ENCODE data around the gene TIMM29. TPM values are rescaled to one million over a fixed set of nuclear protein-coding genes. Genes with fewer than 3 reads are reported as not detected.
A peak's percentile ranks its signal among the peaks of the same experiment; 100 is the strongest.

The TIMM29 gene
- total RNA-seq: 10 to 100 TPM; 26.5 to 34.6 TPM

DNA sequence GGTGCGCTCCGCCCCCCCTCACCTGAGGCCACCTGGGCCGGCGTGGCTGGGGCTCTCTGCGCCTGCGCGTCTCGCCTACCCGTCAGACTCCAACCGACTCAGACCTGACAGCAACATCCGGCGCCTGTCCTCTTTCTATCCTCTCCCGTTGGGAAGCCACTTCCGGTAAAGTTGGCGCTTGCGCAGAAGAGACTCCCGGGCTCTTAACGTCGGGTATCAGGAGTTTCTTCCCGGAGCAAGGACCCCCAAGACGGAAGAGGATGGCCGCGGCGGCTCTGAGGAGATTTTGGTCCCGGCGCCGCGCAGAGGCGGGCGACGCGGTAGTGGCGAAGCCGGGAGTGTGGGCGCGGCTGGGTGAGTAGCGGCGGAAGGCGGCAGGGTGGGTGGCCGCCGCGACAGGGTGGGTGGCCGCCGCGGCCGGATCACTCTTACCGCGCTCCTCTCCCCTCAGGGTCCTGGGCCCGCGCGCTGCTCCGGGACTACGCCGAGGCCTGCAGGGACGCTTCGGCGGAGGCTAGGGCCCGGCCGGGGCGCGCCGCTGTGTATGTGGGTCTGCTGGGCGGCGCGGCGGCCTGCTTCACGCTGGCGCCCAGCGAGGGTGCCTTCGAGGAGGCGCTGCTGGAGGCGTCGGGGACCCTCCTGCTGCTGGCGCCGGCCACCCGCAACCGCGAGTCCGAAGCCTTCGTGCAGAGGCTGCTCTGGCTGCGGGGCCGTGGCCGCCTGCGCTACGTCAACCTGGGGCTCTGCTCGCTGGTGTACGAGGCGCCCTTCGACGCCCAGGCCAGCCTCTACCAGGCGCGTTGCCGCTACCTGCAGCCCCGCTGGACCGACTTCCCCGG lies at the start of gene TIMM29, which contains the start of gene YIPF2:
TSS of gene TIMM29 (plus strand) at position 249 of the 839 bp plus-strand sequence. CDS start at position 261, 12 bp downstream.
TSS of gene YIPF2 (minus strand) at position 77 of the 839 bp plus-strand sequence. CDS start 229 bp downstream, outside the sequence.
- intact Hi-C loops (cut with DNase I): loop anchor here (10.0 kb wide), 1 partner anchor 54 kb away; the partner anchor contains the start of gene CARM1
- peak; percentile 99 to 100 (median 100) for DNase-seq
- 0% methylated on average over 77 of the region's 96 CpGs; no CpG with 5 or more reads in 1 of the 2 donors for WGBS, 2 donors

DNA sequence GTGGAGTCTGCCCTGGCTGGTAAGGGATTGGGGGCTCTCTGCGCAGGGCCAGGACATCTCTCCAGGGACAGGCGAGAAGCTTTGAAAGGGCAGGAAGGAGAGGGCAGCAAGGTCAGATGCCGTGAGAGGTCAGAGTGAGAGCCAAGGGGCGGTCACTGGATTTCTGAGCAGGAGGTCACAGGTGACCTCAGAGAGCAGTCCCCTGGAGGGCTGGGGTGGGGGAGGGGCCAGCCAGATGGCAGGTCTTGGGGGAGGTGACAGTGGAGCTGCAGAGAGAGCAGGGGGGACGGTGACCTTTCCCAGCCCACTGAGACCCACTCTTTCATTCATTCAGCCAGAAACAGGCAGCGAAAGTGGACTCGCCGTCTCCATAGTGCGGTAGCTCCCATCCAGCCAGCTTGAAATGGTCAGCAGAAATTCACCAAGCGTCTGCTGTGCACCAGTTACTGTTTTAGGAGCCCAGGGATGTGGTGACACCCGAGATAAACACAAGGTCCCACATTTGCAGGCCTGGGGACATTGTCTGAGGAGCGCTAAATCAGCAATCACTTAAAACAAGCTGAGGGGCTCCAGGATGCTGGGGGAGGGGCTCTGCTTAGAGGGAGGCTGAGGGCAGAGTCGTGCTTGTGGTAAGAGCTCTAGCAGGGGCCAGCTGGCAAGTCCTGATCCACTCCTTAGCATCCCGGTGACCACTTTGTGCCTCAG lies 47.1 kb upstream of the TIMM29 start:
- Histone ChIP-seq H3K4me1 (peaks cover 10% of the 10 kb centered on the region), H3K27ac (no peak overlapping the region), H3K4me3 (no peak overlapping the region), H3K36me3 (replicated peaks in 1 of 2; ENCODE audit: insufficient read depth in 1 of 2, low read depth in 2 of 2) (no peaks in the 10 kb centered on the region), H3K9me3 (no peaks in the 10 kb centered on the region), H3K27me3 (no peaks in the 10 kb centered on the region)
- intact Hi-C loops (cut with DNase I): no loop called here
- TF ChIP-seq, protein P1, sequence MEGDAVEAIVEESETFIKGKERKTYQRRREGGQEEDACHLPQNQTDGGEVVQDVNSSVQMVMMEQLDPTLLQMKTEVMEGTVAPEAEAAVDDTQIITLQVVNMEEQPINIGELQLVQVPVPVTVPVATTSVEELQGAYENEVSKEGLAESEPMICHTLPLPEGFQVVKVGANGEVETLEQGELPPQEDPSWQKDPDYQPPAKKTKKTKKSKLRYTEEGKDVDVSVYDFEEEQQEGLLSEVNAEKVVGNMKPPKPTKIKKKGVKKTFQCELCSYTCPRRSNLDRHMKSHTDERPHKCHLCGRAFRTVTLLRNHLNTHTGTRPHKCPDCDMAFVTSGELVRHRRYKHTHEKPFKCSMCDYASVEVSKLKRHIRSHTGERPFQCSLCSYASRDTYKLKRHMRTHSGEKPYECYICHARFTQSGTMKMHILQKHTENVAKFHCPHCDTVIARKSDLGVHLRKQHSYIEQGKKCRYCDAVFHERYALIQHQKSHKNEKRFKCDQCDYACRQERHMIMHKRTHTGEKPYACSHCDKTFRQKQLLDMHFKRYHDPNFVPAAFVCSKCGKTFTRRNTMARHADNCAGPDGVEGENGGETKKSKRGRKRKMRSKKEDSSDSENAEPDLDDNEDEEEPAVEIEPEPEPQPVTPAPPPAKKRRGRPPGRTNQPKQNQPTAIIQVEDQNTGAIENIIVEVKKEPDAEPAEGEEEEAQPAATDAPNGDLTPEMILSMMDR (IDR thresholded peaks at IDR 0.05): no peak
- TF ChIP-seq POLR2A (IDR thresholded peaks at IDR 0.05): no peak
- 79 to 84% methylated on average over 12 to 14 of the region's 14 CpGs for WGBS, 2 donors
- ATAC-seq: no peak
- DNase-seq: no peak

More for the DNA sequence above, at the start of gene TIMM29, which contains the start of gene YIPF2:
- peaks cover 32% of the 10 kb centered on the region for H3K4me1 ChIP-seq
- H3K27me3 ChIP-seq: no peaks in the 10 kb centered on the region
- peaks cover 0 to 2% of the 10 kb centered on the region in 2 donors for H3K36me3 ChIP-seq (replicated peaks in 1 of 2; ENCODE audit: insufficient read depth in 1 of 2, low read depth in 2 of 2)
- peak; percentile 25 to 77 (median 73) for TF ChIP-seq POLR2A (IDR thresholded peaks at IDR 0.05)
- TF ChIP-seq, protein P1 (IDR thresholded peaks at IDR 0.05): peak in 1 of 7 experiments; percentile 20
- peak within 1 kb of the TSS; percentile 30 to 97 for H3K4me3 ChIP-seq
- ATAC-seq: peak; percentile 97
- no peaks in the 10 kb centered on the region for H3K9me3 ChIP-seq
- H3K27ac ChIP-seq: peak within 1 kb of the TSS; percentile 54 to 83 (median 76)

DNA sequence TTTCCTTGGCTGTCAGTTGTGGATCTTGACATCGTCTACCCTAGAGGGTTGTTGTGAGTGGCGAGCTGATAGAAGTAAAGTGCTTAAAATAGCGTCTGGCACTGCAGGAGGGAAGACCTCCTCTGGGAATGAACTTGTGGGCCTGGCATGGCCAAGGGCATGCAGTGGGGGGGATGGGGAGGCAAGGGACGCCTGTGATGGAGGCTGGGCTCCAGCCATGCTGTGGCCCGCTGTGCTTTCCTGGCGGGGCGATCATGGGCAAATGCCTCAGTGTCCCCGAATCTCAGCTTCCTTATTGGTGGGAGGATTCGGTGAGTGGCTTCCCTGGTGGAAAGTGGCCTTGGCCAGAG lies 46.5 kb upstream of the TIMM29 start:
- WGBS, 2 donors: 87 to 88% methylated on average over 9 of the region's 9 CpGs
- H3K4me3 ChIP-seq: no peak overlapping the region
- no peaks in the 10 kb centered on the region for H3K27me3 ChIP-seq
- no peak for ATAC-seq
- H3K27ac ChIP-seq: no peak overlapping the region
- DNase-seq: no peak
- no peaks in the 10 kb centered on the region for H3K36me3 ChIP-seq (replicated peaks in 1 of 2; ENCODE audit: insufficient read depth in 1 of 2, low read depth in 2 of 2)
- no peaks in the 10 kb centered on the region for H3K9me3 ChIP-seq
- TF ChIP-seq POLR2A (IDR thresholded peaks at IDR 0.05): no peak
- TF ChIP-seq, protein P1 (IDR thresholded peaks at IDR 0.05): no peak
- intact Hi-C loops (cut with DNase I): no loop called here
- H3K4me1 ChIP-seq: peaks cover 5% of the 10 kb centered on the region

DNA sequence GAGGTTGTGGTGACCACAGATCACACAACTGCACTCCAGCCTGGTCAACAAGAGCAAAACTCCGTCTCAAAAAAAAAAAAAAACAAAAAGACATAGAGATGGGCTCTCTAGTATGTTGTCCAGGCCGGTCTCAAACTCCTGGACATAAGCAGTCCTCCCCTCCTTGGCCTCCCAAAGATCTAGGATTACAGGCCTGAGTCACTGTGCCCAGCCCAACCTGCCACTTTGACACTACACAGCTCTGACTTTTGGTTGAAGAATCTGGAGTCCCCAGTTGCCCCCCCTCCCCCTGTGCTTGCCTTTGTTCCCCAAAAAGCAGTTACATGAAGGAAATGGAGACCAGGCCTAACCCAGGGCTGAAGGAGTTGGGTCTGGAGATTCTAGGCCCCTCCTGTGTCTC lies 44.3 kb upstream of the TIMM29 start:
- TF ChIP-seq, protein P1 (IDR thresholded peaks at IDR 0.05): no peak
- no peak for TF ChIP-seq POLR2A (IDR thresholded peaks at IDR 0.05)
- no peaks in the 10 kb centered on the region for H3K9me3 ChIP-seq
- DNase-seq: peak in 1 of 4 donors; percentile 28
- H3K4me1 ChIP-seq: no peaks in the 10 kb centered on the region
- H3K27ac ChIP-seq: no peak overlapping the region
- intact Hi-C loops (cut with DNase I): no loop called here
- no peaks in the 10 kb centered on the region for H3K27me3 ChIP-seq
- ATAC-seq: no peak
- 81 to 95% methylated on average over 2 of the region's 2 CpGs for WGBS, 2 donors
- no peaks in the 10 kb centered on the region for H3K36me3 ChIP-seq (replicated peaks in 1 of 2; ENCODE audit: insufficient read depth in 1 of 2, low read depth in 2 of 2)
- H3K4me3 ChIP-seq: no peak overlapping the region
